Measurements from ENCODE around the gene METTL22. TPM values are rescaled to one million over a fixed set of nuclear protein-coding genes. Genes with fewer than 3 reads are reported as not detected.

METTL22 gene
- total and polyA plus RNA-seq, 4 donors = 14.2 to 31.2 (median 21.1) TPM

- no peak for DNase-seq (ENCODE audit: low read depth in 4 of 6, low spot score in 6 of 6)
- 98% methylated on average over 15 of the region's 16 CpGs for WGBS (ENCODE audit: insufficient coverage)
- Histone ChIP-seq H3K27me3 (ENCODE audit: control insufficient read depth, insufficient read depth, low read length) (no peaks in the 10 kb centered on the region), H3K4me1 (ENCODE audit: control insufficient read depth, insufficient read depth, low read length) (no peaks in the 10 kb centered on the region), H3K36me3 (ENCODE audit: control insufficient read depth, insufficient read depth, low read length) (peaks cover 84% of the 10 kb centered on the region), H3K9me3 (ENCODE audit: control insufficient read depth, insufficient read depth, low read length) (no peaks in the 10 kb centered on the region), H3K27ac (ENCODE audit: low read depth, low read length) (no peak overlapping the region), H3K4me3 (ENCODE audit: low read depth, low read length) (no peak overlapping the region)
Measured at GRCh38 chr16:8628981-8629725, 7.7 kb downstream of the METTL22 start.

GRCh38 chr16:8630255-8630953 lies 8.9 kb downstream of the METTL22 start:
- peaks cover 87% of the 10 kb centered on the region for H3K36me3 ChIP-seq (ENCODE audit: control insufficient read depth, insufficient read depth, low read length)
- no peak for DNase-seq (ENCODE audit: low read depth in 4 of 6, low spot score in 6 of 6)
- no peaks in the 10 kb centered on the region for H3K4me1 ChIP-seq (ENCODE audit: control insufficient read depth, insufficient read depth, low read length)
- H3K27ac ChIP-seq (ENCODE audit: low read depth, low read length) = no peak overlapping the region
- H3K9me3 ChIP-seq (ENCODE audit: control insufficient read depth, insufficient read depth, low read length) = no peaks in the 10 kb centered on the region
- no peak overlapping the region for H3K4me3 ChIP-seq (ENCODE audit: low read depth, low read length)
- H3K27me3 ChIP-seq (ENCODE audit: control insufficient read depth, insufficient read depth, low read length) = no peaks in the 10 kb centered on the region
- WGBS (ENCODE audit: insufficient coverage) = 87% methylated on average over 8 of the region's 11 CpGs

GRCh38 chr16:8631373-8631772 lies 9.9 kb downstream of the METTL22 start:
- no peak for DNase-seq (ENCODE audit: low read depth in 4 of 6, low spot score in 6 of 6)
- Histone ChIP-seq H3K9me3 (ENCODE audit: control insufficient read depth, insufficient read depth, low read length) (no peaks in the 10 kb centered on the region), H3K36me3 (ENCODE audit: control insufficient read depth, insufficient read depth, low read length) (peaks cover 82% of the 10 kb centered on the region), H3K4me1 (ENCODE audit: control insufficient read depth, insufficient read depth, low read length) (no peaks in the 10 kb centered on the region), H3K4me3 (ENCODE audit: low read depth, low read length) (no peak overlapping the region), H3K27ac (ENCODE audit: low read depth, low read length) (no peak overlapping the region), H3K27me3 (ENCODE audit: control insufficient read depth, insufficient read depth, low read length) (no peaks in the 10 kb centered on the region)
- WGBS (ENCODE audit: insufficient coverage) = 86% methylated on average over 9 of the region's 9 CpGs

- DNase-seq (ENCODE audit: low read depth in 4 of 6, low spot score in 6 of 6) = no peak
- no peak overlapping the region for H3K27ac ChIP-seq (ENCODE audit: low read depth, low read length)
- H3K4me1 ChIP-seq (ENCODE audit: control insufficient read depth, insufficient read depth, low read length) = no peaks in the 10 kb centered on the region
- peaks cover 76% of the 10 kb centered on the region for H3K36me3 ChIP-seq (ENCODE audit: control insufficient read depth, insufficient read depth, low read length)
- WGBS (ENCODE audit: insufficient coverage) = 63% methylated on average over 13 of the region's 15 CpGs
- no peaks in the 10 kb centered on the region for H3K27me3 ChIP-seq (ENCODE audit: control insufficient read depth, insufficient read depth, low read length)
- H3K4me3 ChIP-seq (ENCODE audit: low read depth, low read length) = no peak overlapping the region
- H3K9me3 ChIP-seq (ENCODE audit: control insufficient read depth, insufficient read depth, low read length) = no peaks in the 10 kb centered on the region
Measured at GRCh38 chr16:8631818-8632465, 10.4 kb downstream of the METTL22 start.

GRCh38 chr16:8632675-8633182 lies 11.2 kb downstream of the METTL22 start:
- Histone ChIP-seq H3K27ac (ENCODE audit: low read depth, low read length) (no peak overlapping the region), H3K4me1 (ENCODE audit: control insufficient read depth, insufficient read depth, low read length) (no peaks in the 10 kb centered on the region), H3K36me3 (ENCODE audit: control insufficient read depth, insufficient read depth, low read length) (peaks cover 75% of the 10 kb centered on the region), H3K4me3 (ENCODE audit: low read depth, low read length) (no peak overlapping the region), H3K27me3 (ENCODE audit: control insufficient read depth, insufficient read depth, low read length) (no peaks in the 10 kb centered on the region), H3K9me3 (ENCODE audit: control insufficient read depth, insufficient read depth, low read length) (no peaks in the 10 kb centered on the region)
- no peak for DNase-seq (ENCODE audit: low read depth in 4 of 6, low spot score in 6 of 6)
- 95% methylated on average over 3 of the region's 5 CpGs for WGBS (ENCODE audit: insufficient coverage)

GRCh38 chr16:8634991-8635736 lies 13.7 kb downstream of the METTL22 start:
- Histone ChIP-seq H3K36me3 (ENCODE audit: control insufficient read depth, insufficient read depth, low read length) (peaks cover 74% of the 10 kb centered on the region), H3K9me3 (ENCODE audit: control insufficient read depth, insufficient read depth, low read length) (no peaks in the 10 kb centered on the region), H3K4me1 (ENCODE audit: control insufficient read depth, insufficient read depth, low read length) (no peaks in the 10 kb centered on the region), H3K4me3 (ENCODE audit: low read depth, low read length) (no peak overlapping the region), H3K27me3 (ENCODE audit: control insufficient read depth, insufficient read depth, low read length) (no peaks in the 10 kb centered on the region), H3K27ac (ENCODE audit: low read depth, low read length) (no peak overlapping the region)
- WGBS (ENCODE audit: insufficient coverage) = 81% methylated on average over 15 of the region's 18 CpGs
- DNase-seq (ENCODE audit: low read depth in 4 of 6, low spot score in 6 of 6) = peak in 2 of 6 donors; percentile 25 to 78

- H3K36me3 ChIP-seq (ENCODE audit: control insufficient read depth, insufficient read depth, low read length) = peaks cover 73% of the 10 kb centered on the region
- no peak for DNase-seq (ENCODE audit: low read depth in 4 of 6, low spot score in 6 of 6)
- H3K4me3 ChIP-seq (ENCODE audit: low read depth, low read length) = no peak overlapping the region
- WGBS (ENCODE audit: insufficient coverage) = 91% methylated on average over 7 of the region's 13 CpGs
- no peaks in the 10 kb centered on the region for H3K4me1 ChIP-seq (ENCODE audit: control insufficient read depth, insufficient read depth, low read length)
- no peaks in the 10 kb centered on the region for H3K9me3 ChIP-seq (ENCODE audit: control insufficient read depth, insufficient read depth, low read length)
- H3K27me3 ChIP-seq (ENCODE audit: control insufficient read depth, insufficient read depth, low read length) = no peaks in the 10 kb centered on the region
- H3K27ac ChIP-seq (ENCODE audit: low read depth, low read length) = no peak overlapping the region
Measured at GRCh38 chr16:8639694-8640093, 18.2 kb downstream of the METTL22 start.

- Histone ChIP-seq H3K27me3 (ENCODE audit: control insufficient read depth, insufficient read depth, low read length) (no peaks in the 10 kb centered on the region), H3K4me3 (ENCODE audit: low read depth, low read length) (no peak overlapping the region), H3K27ac (ENCODE audit: low read depth, low read length) (no peak overlapping the region), H3K36me3 (ENCODE audit: control insufficient read depth, insufficient read depth, low read length) (peaks cover 82% of the 10 kb centered on the region), H3K9me3 (ENCODE audit: control insufficient read depth, insufficient read depth, low read length) (no peaks in the 10 kb centered on the region), H3K4me1 (ENCODE audit: control insufficient read depth, insufficient read depth, low read length) (no peaks in the 10 kb centered on the region)
- 55% methylated on average over 9 of the region's 9 CpGs for WGBS (ENCODE audit: insufficient coverage)
- peak in 1 of 6 donors; percentile 11 for DNase-seq (ENCODE audit: low read depth in 4 of 6, low spot score in 6 of 6)
Measured at GRCh38 chr16:8641671-8642070, 20.2 kb downstream of the METTL22 start.

GRCh38 chr16:8642146-8642545 lies 20.6 kb downstream of the METTL22 start:
- Histone ChIP-seq H3K9me3 (ENCODE audit: control insufficient read depth, insufficient read depth, low read length) (no peaks in the 10 kb centered on the region), H3K27me3 (ENCODE audit: control insufficient read depth, insufficient read depth, low read length) (no peaks in the 10 kb centered on the region), H3K4me3 (ENCODE audit: low read depth, low read length) (no peak overlapping the region), H3K27ac (ENCODE audit: low read depth, low read length) (no peak overlapping the region), H3K4me1 (ENCODE audit: control insufficient read depth, insufficient read depth, low read length) (no peaks in the 10 kb centered on the region), H3K36me3 (ENCODE audit: control insufficient read depth, insufficient read depth, low read length) (peaks cover 86% of the 10 kb centered on the region)
- no peak for DNase-seq (ENCODE audit: low read depth in 4 of 6, low spot score in 6 of 6)
- WGBS (ENCODE audit: insufficient coverage) = 89% methylated on average over 16 of the region's 16 CpGs

All from spinal cord (tissue), 10 donors.